WTC11 (cell line): ENCODE measurements around the gene TNPO1. TPM values are rescaled to one million over a fixed set of nuclear protein-coding genes. Genes with fewer than 3 reads are reported as not detected.

Source experiments
- ATAC-seq: fragments of 200-7000 bp; cut with Tn5 transposase; 2 replicates; pipeline ENCODE4 v1.10.0; 2021; ENCODE audit warnings: mild to moderate bottlenecking, moderate library complexity
- CTCF ChIA-PET: fragments of 300-600 bp; sonication (Branson Sonifier 250); formaldehyde crosslinking; loops from one replicate; lab custom pipeline; 2021; ENCODE audit warnings: antibody characterized with exemption; lab: Charles Lee
- POLR2A ChIA-PET: fragments of 350-600 bp; sonication (Branson Sonifier 250); formaldehyde crosslinking; loops from one replicate; lab custom pipeline; 2021; ENCODE audit warnings: antibody characterized with exemption; lab: Charles Lee
- DNase-seq: peaks from one replicate; pipeline ENCODE4 v3.0.0; 2021; ENCODE audit warnings: low spot score
- H3K27ac Mint-ChIP-seq: 2 replicates; pipeline ENCODE4 v1.8.0; 2021; ENCODE audit warnings: mixed read lengths
- H3K27me3 Mint-ChIP-seq: 2 replicates; pipeline ENCODE4 v1.8.0; 2021; ENCODE audit warnings: low read depth, mild to moderate bottlenecking, moderate library complexity, mixed read lengths
- H3K36me3 Mint-ChIP-seq: 2 replicates; pipeline ENCODE4 v1.8.0; 2021; ENCODE audit warnings: mixed read lengths
- H3K4me1 Mint-ChIP-seq: 2 replicates; pipeline ENCODE4 v1.8.0; 2022; ENCODE audit warnings: mixed read lengths
- H3K4me3 Mint-ChIP-seq: 2 replicates; pipeline ENCODE4 v1.8.0; 2021; ENCODE audit warnings: mild to moderate bottlenecking, moderate library complexity, mixed read lengths
- H3K9me3 Mint-ChIP-seq: 2 replicates; pipeline ENCODE4 v1.8.0; 2021; ENCODE audit warnings: mixed read lengths
- AR ChIP-seq: fragments of 250-450 bp; sonication (Bioruptor Pico); IDR thresholded peaks from 2 replicates; pipeline ENCODE4 v1.9.0; 2021; ENCODE audit warnings: mild to moderate bottlenecking
- ATF1 ChIP-seq: sonication (generic); formaldehyde crosslinking; IDR thresholded peaks from 2 replicates; pipeline ENCODE4 v1.8.1; 2023; ENCODE audit warnings: mild to moderate bottlenecking, moderate library complexity, missing genetic modification reagents
- ELF4 ChIP-seq: sonication (generic); formaldehyde crosslinking; IDR thresholded peaks from 2 replicates; pipeline ENCODE4 v1.8.1; 2022; ENCODE audit warnings: low read depth, mild to moderate bottlenecking, moderate library complexity, missing genetic modification reagents
- EMX1 ChIP-seq: fragments of 250-450 bp; sonication (Bioruptor Pico); IDR thresholded peaks from 2 replicates; pipeline ENCODE4 v1.8.0; 2021; ENCODE audit warnings: mild to moderate bottlenecking
- SOX15 ChIP-seq: fragments of 250-450 bp; sonication (Bioruptor Pico); IDR thresholded peaks from 2 replicates; pipeline ENCODE4 v1.9.0; 2021; ENCODE audit warnings: mild to moderate bottlenecking
- SP1 ChIP-seq: sonication (generic); formaldehyde crosslinking; conservative IDR thresholded peaks from 2 replicates; pipeline ENCODE4 v1.8.1; 2022; ENCODE audit warnings: missing genetic modification reagents
- ZNF138 ChIP-seq: sonication (generic); formaldehyde crosslinking; conservative IDR thresholded peaks from 2 replicates; pipeline ENCODE4 v1.8.1; 2022; ENCODE audit warnings: mild to moderate bottlenecking, moderate library complexity, missing genetic modification reagents
- ZNF416 ChIP-seq: fragments of 250-450 bp; sonication (Bioruptor Pico); IDR thresholded peaks from 2 replicates; pipeline ENCODE4 v1.9.0; 2021; ENCODE audit warnings: mild to moderate bottlenecking, inconsistent platforms
- ZNF512 ChIP-seq: sonication (generic); formaldehyde crosslinking; IDR thresholded peaks from 2 replicates; pipeline ENCODE4 v1.8.1; 2022; ENCODE audit warnings: missing genetic modification reagents, borderline replicate concordance
- total RNA-seq: library from RNA; stranded (reverse); gene quantifications from 3 replicates; pipeline ENCODE4 v1.2.3, GENCODE V29; 2021
- TF ChIP-seq, protein P1 (sequence below): fragments of 250-450 bp; sonication (Bioruptor Pico); IDR thresholded peaks from 2 replicates; pipeline ENCODE4 v2.1.2; 2022; ENCODE audit warnings: mild to moderate bottlenecking, moderate library complexity
- TF ChIP-seq, protein P2 (sequence below): sonication (generic); formaldehyde crosslinking; IDR thresholded peaks from 2 replicates; pipeline ENCODE4 v1.8.1; 2023; ENCODE audit warnings: mild to moderate bottlenecking, missing genetic modification reagents, moderate library complexity

Gene TNPO1
- total RNA-seq, 1 experiment from 2014 or later: 150 TPM

- no peak for DNase-seq
- H3K9me3 Mint-ChIP-seq: no peaks in the 10 kb centered on the region
- H3K27me3 Mint-ChIP-seq: no peaks in the 10 kb centered on the region
- POLR2A ChIA-PET: no interaction called here
- H3K4me1 Mint-ChIP-seq: no peaks in the 10 kb centered on the region
- CTCF ChIA-PET: no interaction called here
- no peak overlapping the region for H3K4me3 Mint-ChIP-seq
- TF ChIP-seq EMX1 (CRISPR knock-in tag): no peak
- no peak for TF ChIP-seq ATF1 (CRISPR knock-in tag)
- TF ChIP-seq, protein P1, sequence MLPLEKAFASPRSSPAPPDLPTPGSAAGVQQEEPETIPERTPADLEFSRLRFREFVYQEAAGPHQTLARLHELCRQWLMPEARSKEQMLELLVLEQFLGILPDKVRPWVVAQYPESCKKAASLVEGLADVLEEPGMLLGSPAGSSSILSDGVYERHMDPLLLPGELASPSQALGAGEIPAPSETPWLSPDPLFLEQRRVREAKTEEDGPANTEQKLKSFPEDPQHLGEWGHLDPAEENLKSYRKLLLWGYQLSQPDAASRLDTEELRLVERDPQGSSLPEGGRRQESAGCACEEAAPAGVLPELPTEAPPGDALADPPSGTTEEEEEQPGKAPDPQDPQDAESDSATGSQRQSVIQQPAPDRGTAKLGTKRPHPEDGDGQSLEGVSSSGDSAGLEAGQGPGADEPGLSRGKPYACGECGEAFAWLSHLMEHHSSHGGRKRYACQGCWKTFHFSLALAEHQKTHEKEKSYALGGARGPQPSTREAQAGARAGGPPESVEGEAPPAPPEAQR: no peak
- no peak for TF ChIP-seq ZNF416 (CRISPR knock-in tag)
- H3K27ac Mint-ChIP-seq: no peak overlapping the region
- peaks cover 65% of the 10 kb centered on the region for H3K36me3 Mint-ChIP-seq
- ATAC-seq: no peak
Measured at GRCh38 chr5:72895758-72896157, 79.3 kb downstream of the TNPO1 start.

GRCh38 chr5:72906806-72907205, 90.3 kb downstream of the TNPO1 start:
- Mint-ChIP-seq H3K4me3 (no peak overlapping the region), H3K4me1 (no peaks in the 10 kb centered on the region), H3K36me3 (peaks cover 63% of the 10 kb centered on the region)
- CTCF ChIA-PET: interaction anchor here (0.6 kb wide), 1 partner anchor 474 kb away, joined by 6 read pairs; no protein-coding TSS in a partner anchor
- TF ChIP-seq SOX15 (CRISPR knock-in tag) (no peak), AR (CRISPR knock-in tag) (no peak)
- TF ChIP-seq, protein P1: no peak
- TF ChIP-seq, all 79 proteins: peak for 0
- Mint-ChIP-seq H3K27me3 (no peaks in the 10 kb centered on the region), H3K9me3 (no peaks in the 10 kb centered on the region), H3K27ac (no peak overlapping the region; the same call in 1 of the 2 replicates)
- ATAC-seq (no peak), DNase-seq (no peak)
- POLR2A ChIA-PET: no interaction called here

- no peak overlapping the region for H3K27ac Mint-ChIP-seq
Measured at GRCh38 chr5:72908664-72909063, 92.2 kb downstream of the TNPO1 start.

More at GRCh38 chr5:72908664-72909063, 92.2 kb downstream of the TNPO1 start:
- DNase-seq: no peak
- no peak overlapping the region for H3K4me3 Mint-ChIP-seq
- ChIA-PET POLR2A (no interaction called here), CTCF (no interaction called here)
- H3K36me3 Mint-ChIP-seq: peaks cover 46% of the 10 kb centered on the region
- H3K27me3 Mint-ChIP-seq: no peaks in the 10 kb centered on the region
- ATAC-seq: no peak
- H3K4me1 Mint-ChIP-seq: no peaks in the 10 kb centered on the region
- no peaks in the 10 kb centered on the region for H3K9me3 Mint-ChIP-seq
- TF ChIP-seq AR (CRISPR knock-in tag) (no peak), ELF4 (no peak), SP1 (no peak), ZNF138 (no peak), ATF1 (CRISPR knock-in tag) (no peak), ZNF512 (CRISPR knock-in tag) (no peak)
- TF ChIP-seq, protein P2, sequence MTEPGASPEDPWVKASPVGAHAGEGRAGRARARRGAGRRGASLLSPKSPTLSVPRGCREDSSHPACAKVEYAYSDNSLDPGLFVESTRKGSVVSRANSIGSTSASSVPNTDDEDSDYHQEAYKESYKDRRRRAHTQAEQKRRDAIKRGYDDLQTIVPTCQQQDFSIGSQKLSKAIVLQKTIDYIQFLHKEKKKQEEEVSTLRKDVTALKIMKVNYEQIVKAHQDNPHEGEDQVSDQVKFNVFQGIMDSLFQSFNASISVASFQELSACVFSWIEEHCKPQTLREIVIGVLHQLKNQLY (CRISPR knock-in tag): no peak
- TF ChIP-seq, protein P1: no peak
